H1 (cell line): ENCODE data around the gene CAPNS1. TPM values are rescaled to one million over a fixed set of nuclear protein-coding genes. Genes with fewer than 3 reads are reported as not detected.

ENCODE experiments used
- CHD7 ChIP-seq: fragments of 300-600 bp; sonication (generic); IDR thresholded peaks from 2 replicates; pipeline ENCODE4 v1.7.1; 2012; ENCODE audit warnings: low read length, moderate library complexity, mild to moderate bottlenecking, inconsistent platforms; ENCODE audit not compliant: insufficient replicate concordance
- E2F6 ChIP-seq: IDR thresholded peaks from 2 replicates; pipeline ENCODE4 v1.6.1; 2012; ENCODE audit warnings: inconsistent platforms
- EP300 ChIP-seq, 2 experiments: IDR thresholded peaks; 1 replicate in 1 of 2; 2 replicates in 1 of 2; pipeline ENCODE4 v1.6.1; 2011 to 2012; ENCODE audit warnings: low read depth in 2 of 2, low read length in 2 of 2, mild to moderate bottlenecking in 2 of 2, borderline replicate concordance in 1 of 2, inconsistent platforms in 1 of 2, moderate library complexity in 1 of 2
- GABPA ChIP-seq: IDR thresholded peaks from 2 replicates; pipeline ENCODE4 v1.6.1; 2011; ENCODE audit warnings: mild to moderate bottlenecking, low read length, moderate library complexity, borderline replicate concordance; ENCODE audit not compliant: insufficient read depth
- POLR2A ChIP-seq, 2 experiments: IDR thresholded peaks; 1 replicate in 1 of 2; 2 replicates in 1 of 2; pipeline ENCODE4 v1.6.1; 2011; ENCODE audit warnings: low read depth in 2 of 2, low read length in 2 of 2, mild to moderate bottlenecking in 2 of 2; ENCODE audit errors: control extremely low read depth in 1 of 2
- POU5F1 ChIP-seq: IDR thresholded peaks from 2 replicates; pipeline ENCODE4 v1.6.1; 2011; ENCODE audit warnings: low read depth, mild to moderate bottlenecking, low read length, moderate library complexity
- RAD21 ChIP-seq, 2 experiments: IDR thresholded peaks in 1 of 2; conservative IDR thresholded peaks in 1 of 2; 2 replicates each; pipeline ENCODE4 v1.6.1; 2011; ENCODE audit warnings: low read depth in 2 of 2, low read length in 2 of 2, improper control_type of control experiment in 1 of 2, inconsistent platforms in 1 of 2, mild to moderate bottlenecking in 1 of 2, moderate library complexity in 1 of 2
- RXRA ChIP-seq: IDR thresholded peaks from 2 replicates; pipeline ENCODE4 v1.6.1; 2011; ENCODE audit warnings: low read depth, mild to moderate bottlenecking, low read length, moderate library complexity; ENCODE audit not compliant: insufficient read depth
- SIRT6 ChIP-seq: IDR thresholded peaks from one replicate; pipeline ENCODE4 v1.7.1; 2012; ENCODE audit warnings: low read length, inconsistent platforms
- TBP ChIP-seq: IDR thresholded peaks from 2 replicates; pipeline ENCODE4 v1.6.1; 2011; ENCODE audit warnings: low read depth, low read length, improper control_type of control experiment
- polyA plus RNA-seq, 7 experiments: library from polyadenylated mRNA; depleted of rRNA in 3 of 7; stranded (reverse) in 5 of 7; unstranded in 2 of 7; fragments of >200 nt in 5 of 7; fragments of 200-250 nt in 2 of 7; gene quantifications; 1 replicate in 5 of 7; 2 replicates in 1 of 7; 4 replicates in 1 of 7; pipeline versions ENCODE4 v1.2.1 to v1.2.3, GENCODE V29; 2011 to 2013; ENCODE audit warnings: missing spikeins in 2 of 7, mixed read lengths in 2 of 7
- total RNA-seq: library from RNA; stranded (reverse); fragmentation: NEBNext Ultra II Directional; extraction: Animal tissue kit (Norgen Biotek cat#: 25700); gene quantifications from 2 replicates; pipeline ENCODE4 v1.2.1, GENCODE V29; 2021

Gene CAPNS1
- total and polyA plus RNA-seq, 2 of the 8 experiments (the other 6 are each of a cell fraction or from before 2014, with no cell fraction given) = 382 to 438 TPM

- no peak for TF ChIP-seq CHD7
- no peak for TF ChIP-seq RXRA
- TF ChIP-seq RAD21 (IDR thresholded peaks at IDR 0.05 in 1 of 2, conservative IDR thresholded peaks at IDR 0.05 in 1 of 2; ENCODE audit: low read depth in 2 of 2, low read length in 2 of 2) = no peak
- no peak for TF ChIP-seq POLR2A (IDR thresholded peaks at IDR 0.05; ENCODE audit: control extremely low read depth in 1 of 2, low read depth in 2 of 2, low read length in 2 of 2)
- no peak for TF ChIP-seq GABPA
- TF ChIP-seq SIRT6 = no peak
- no peak for TF ChIP-seq TBP
- TF ChIP-seq POU5F1 = no peak
- no peak for TF ChIP-seq EP300 (IDR thresholded peaks at IDR 0.05; ENCODE audit: borderline replicate concordance in 1 of 2, low read depth in 2 of 2, low read length in 2 of 2)
- no peak for TF ChIP-seq E2F6
Measured at GRCh38 chr19:36169084-36169760, 29.4 kb downstream of the CAPNS1 start (continued).
